Brain microvascular endothelial cell (primary cell): ENCODE data around the gene REPS2.
"Not testable (repeated sequence)": the region's sequence is repeated elsewhere in the genome, so short reads cannot be mapped to it uniquely, and the experiment has no call there.

Experiments
- DNase-seq: peaks from one replicate; pipeline ENCODE4 v3.0.0-alpha.2; 2020
- H3K27ac ChIP-seq: fragments of 250-450 bp; sonication (Bioruptor Pico); 2 replicates; pipeline ENCODE4 v1.5.1; 2020; ENCODE audit warnings: mild to moderate bottlenecking, moderate library complexity
- H3K27me3 ChIP-seq: fragments of 250-450 bp; sonication (Bioruptor Pico); replicated peaks from 2 replicates; pipeline ENCODE4 v1.5.1; 2020; ENCODE audit warnings: mild to moderate bottlenecking
- H3K36me3 ChIP-seq: fragments of 250-450 bp; sonication (Bioruptor Pico); replicated peaks from 2 replicates; pipeline ENCODE4 v1.5.1; 2020; ENCODE audit warnings: mild to moderate bottlenecking
- H3K4me3 ChIP-seq: 2 replicates; pipeline ENCODE4 v1.5.1; 2011; ENCODE audit warnings: low read depth, mild to moderate bottlenecking, control low read depth, low read length, moderate library complexity
- CTCF ChIP-seq: IDR thresholded peaks from 2 replicates; pipeline ENCODE4 v1.5.1; 2011; ENCODE audit warnings: low read depth, mild to moderate bottlenecking, moderate library complexity, low read length, control low read depth, inconsistent platforms; ENCODE audit errors: missing control alignments
- in situ Hi-C: cut with HindIII; loops from 2 replicates; pipeline ENCODE4 v1.10.0; 2017; ENCODE audit warnings: low sequenced_read_pairs, low pct_ligation_motif_present

The REPS2 gene

GRCh38 chrX:16950423-16950822, 4.0 kb downstream of the REPS2 start:
- Histone ChIP-seq H3K27me3 (peaks cover 5% of the 10 kb centered on the region), H3K27ac (no peak overlapping the region), H3K4me3 (no peak overlapping the region), H3K36me3 (no peaks in the 10 kb centered on the region)
- DNase-seq, result no peak
- no peak for TF ChIP-seq CTCF
- in situ Hi-C loops, result no loop called here

- no peak for TF ChIP-seq CTCF
- Histone ChIP-seq H3K27me3 (no peaks in the 10 kb centered on the region), H3K36me3 (no peaks in the 10 kb centered on the region), H3K27ac (no peak overlapping the region), H3K4me3 (no peak overlapping the region)
- in situ Hi-C loops, result no loop called here
- no peak for DNase-seq
Measured at GRCh38 chrX:16953606-16954211, 7.3 kb downstream of the REPS2 start.

GRCh38 chrX:16957751-16958150, 11.3 kb downstream of the REPS2 start:
- no peak overlapping the region for H3K27ac ChIP-seq
- TF ChIP-seq CTCF, result no peak
- in situ Hi-C loops, result no loop called here

GRCh38 chrX:16958356-16958755, 11.9 kb downstream of the REPS2 start:
- Histone ChIP-seq H3K27me3 (no peaks in the 10 kb centered on the region), H3K27ac (no peak overlapping the region), H3K4me3 (no peak overlapping the region), H3K36me3 (no peaks in the 10 kb centered on the region)
- no peak for DNase-seq
- in situ Hi-C loops, result no loop called here
- TF ChIP-seq CTCF, result no peak

More at GRCh38 chrX:16957751-16958150, 11.3 kb downstream of the REPS2 start:
- DNase-seq, result no peak
- Histone ChIP-seq H3K4me3 (no peak overlapping the region), H3K27me3 (no peaks in the 10 kb centered on the region), H3K36me3 (no peaks in the 10 kb centered on the region)

- H3K27ac ChIP-seq, H3K4me3 ChIP-seq, H3K27me3 ChIP-seq, H3K36me3 ChIP-seq, DNase-seq, in situ Hi-C loops: not testable (repeated sequence)
Measured at GRCh38 chrX:16962661-16963060, 16.2 kb downstream of the REPS2 start.

- no peaks in the 10 kb centered on the region for H3K36me3 ChIP-seq
- DNase-seq, result no peak
- in situ Hi-C loops, result no loop called here
Measured at GRCh38 chrX:16963216-16963615, 16.8 kb downstream of the REPS2 start.

GRCh38 chrX:16964976-16965375, 18.5 kb downstream of the REPS2 start:
- H3K27ac ChIP-seq, DNase-seq, in situ Hi-C loops, H3K27me3 ChIP-seq, H3K4me3 ChIP-seq, H3K36me3 ChIP-seq: not testable (repeated sequence)

More at GRCh38 chrX:16963216-16963615, 16.8 kb downstream of the REPS2 start:
- Histone ChIP-seq H3K4me3 (no peak overlapping the region), H3K27ac (no peak overlapping the region), H3K27me3 (no peaks in the 10 kb centered on the region)
- TF ChIP-seq CTCF, result no peak
